IMR-90 (cell line): ENCODE measurements around the gene NTNG2. TPM values are rescaled to one million over a fixed set of nuclear protein-coding genes. Genes with fewer than 3 reads are reported as not detected.

ENCODE experiments used
- ATAC-seq: fragments of 200-7000 bp; cut with Tn5 transposase; 2 replicates; pipeline ENCODE4 v1.9.1; 2020; ENCODE audit warnings: low read depth, mild to moderate bottlenecking, moderate library complexity
- BruUV-seq: library from RNA; stranded (reverse); fragments of 400-500 nt; replicated peaks from 2 replicates; lab custom pipeline; 2021; lab: Mats Ljungman, UMichigan
- CTCF ChIA-PET: fragments of 300-600 bp; formaldehyde crosslinking; extraction: SDS; loops from one replicate; lab custom pipeline; 2021; ENCODE audit warnings: antibody characterized with exemption; lab: Yijun Ruan, JAX
- POLR2A ChIA-PET: fragments of 300-600 bp; sonication (Branson Sonifier 250); formaldehyde crosslinking; loops from one replicate; lab custom pipeline; 2022; ENCODE audit warnings: antibody characterized with exemption; ENCODE audit not compliant: unreplicated experiment; lab: Charles Lee
- DNase-seq: peaks from one replicate; pipeline ENCODE4 v3.0.0; 2013
- H2AFZ ChIP-seq: replicated peaks from 2 replicates; pipeline ENCODE3; 2013; ENCODE audit warnings: low read length, mild to moderate bottlenecking; ENCODE audit not compliant: poor library complexity
- H2AK5ac ChIP-seq: 2 replicates; pipeline ENCODE4 v1.6.1; 2013; ENCODE audit warnings: low read depth, low read length, inconsistent platforms
- H2AK9ac ChIP-seq: replicated peaks from 2 replicates; pipeline ENCODE3; 2013; ENCODE audit warnings: mild to moderate bottlenecking, low read depth, low read length, moderate library complexity; ENCODE audit not compliant: poor library complexity
- H2BK120ac ChIP-seq: 2 replicates; pipeline ENCODE4 v1.6.1; 2013; ENCODE audit warnings: low read depth, low read length, inconsistent platforms
- H2BK15ac ChIP-seq: 3 replicates; pipeline ENCODE4 v1.6.1; 2013; ENCODE audit warnings: low read depth, low read length, inconsistent platforms
- H2BK20ac ChIP-seq: 2 replicates; pipeline ENCODE4 v1.6.1; 2013; ENCODE audit warnings: low read depth, mild to moderate bottlenecking, inconsistent platforms, low read length, moderate library complexity
- H2BK5ac ChIP-seq: 2 replicates; pipeline ENCODE4 v1.6.1; 2013; ENCODE audit warnings: mild to moderate bottlenecking, low read depth, low read length, inconsistent platforms; ENCODE audit not compliant: poor library complexity, severe bottlenecking
- H3K14ac ChIP-seq: replicated peaks from 2 replicates; pipeline ENCODE4 v1.6.1; 2013; ENCODE audit warnings: low read depth, low read length, inconsistent platforms
- H3K18ac ChIP-seq: 2 replicates; pipeline ENCODE4 v1.6.1; 2013; ENCODE audit warnings: low read depth, low read length, control low read depth
- H3K23ac ChIP-seq: 2 replicates; pipeline ENCODE4 v1.6.1; 2013; ENCODE audit warnings: low read depth, low read length, inconsistent platforms
- H3K27ac ChIP-seq: 2 replicates; pipeline ENCODE4 v1.5.1; 2013; ENCODE audit warnings: mild to moderate bottlenecking, control low read depth, low read length; ENCODE audit not compliant: insufficient read depth
- H3K27me3 ChIP-seq: 2 replicates; pipeline ENCODE4 v1.6.1; 2013; ENCODE audit warnings: low read length; ENCODE audit not compliant: control insufficient read depth, insufficient read depth
- H3K36me3 ChIP-seq: 2 replicates; pipeline ENCODE4 v1.6.1; 2013; ENCODE audit warnings: low read length, mixed read lengths; ENCODE audit not compliant: control insufficient read depth, insufficient read depth
- H3K4ac ChIP-seq: 2 replicates; pipeline ENCODE4 v1.6.1; 2013; ENCODE audit warnings: low read depth, low read length, inconsistent platforms
- H3K4me1 ChIP-seq: 2 replicates; pipeline ENCODE4 v1.6.1; 2013; ENCODE audit warnings: low read length, mixed read lengths; ENCODE audit not compliant: control insufficient read depth, insufficient read depth
- H3K4me2 ChIP-seq: 2 replicates; pipeline ENCODE4 v1.6.1; 2013; ENCODE audit warnings: low read depth, mild to moderate bottlenecking, control low read depth, low read length, moderate library complexity
- H3K4me3 ChIP-seq: 2 replicates; pipeline ENCODE4 v1.5.1; 2013; ENCODE audit warnings: low read depth, mild to moderate bottlenecking, control low read depth, low read length, moderate library complexity; ENCODE audit not compliant: insufficient read depth
- H3K56ac ChIP-seq: 2 replicates; pipeline ENCODE4 v1.6.1; 2013; ENCODE audit warnings: low read length, inconsistent platforms; ENCODE audit not compliant: insufficient read depth; ENCODE audit errors: extremely low read depth
- H3K79me1 ChIP-seq, 2 experiments: 2 replicates each; pipeline ENCODE4 v1.6.1; 2013; ENCODE audit warnings: low read length in 2 of 2, inconsistent platforms in 1 of 2, low read depth in 1 of 2
- H3K9ac ChIP-seq: 2 replicates; pipeline ENCODE4 v1.6.1; 2013; ENCODE audit warnings: low read depth, low read length, control low read depth
- H3K9me1 ChIP-seq: 2 replicates; pipeline ENCODE4 v1.6.1; 2013; ENCODE audit warnings: low read length, inconsistent platforms; ENCODE audit not compliant: insufficient read depth
- H3K9me3 ChIP-seq: 2 replicates; pipeline ENCODE4 v1.6.1; 2013; ENCODE audit warnings: low read length; ENCODE audit not compliant: control insufficient read depth, insufficient read depth
- H4K20me1 ChIP-seq: 2 replicates; pipeline ENCODE4 v1.6.1; 2013; ENCODE audit warnings: low read length, inconsistent platforms; ENCODE audit not compliant: insufficient read depth
- H4K5ac ChIP-seq: 2 replicates; pipeline ENCODE4 v1.6.1; 2013; ENCODE audit warnings: mild to moderate bottlenecking, low read depth, low read length, control low read depth
- H4K8ac ChIP-seq, 2 experiments: 2 replicates each; pipeline ENCODE4 v1.6.1; 2013; ENCODE audit warnings: low read depth in 2 of 2, low read length in 2 of 2, control low read depth in 1 of 2, inconsistent platforms in 1 of 2
- H4K91ac ChIP-seq: 2 replicates; pipeline ENCODE4 v1.6.1; 2013; ENCODE audit warnings: low read depth, low read length, inconsistent platforms; ENCODE audit not compliant: insufficient read depth
- BHLHE40 ChIP-seq: fragments of 150-350 bp; IDR thresholded peaks from 2 replicates; pipeline ENCODE4 v1.6.1; 2016; ENCODE audit warnings: mild to moderate bottlenecking, low read depth, low read length
- CEBPB ChIP-seq: IDR thresholded peaks from 2 replicates; pipeline ENCODE4 v1.6.1; 2012; ENCODE audit warnings: low read depth, low read length, improper control_type of control experiment
- CHD1 ChIP-seq: IDR thresholded peaks from 2 replicates; pipeline ENCODE4 v1.6.1; 2012; ENCODE audit warnings: low read depth, low read length, improper control_type of control experiment
- CTCF ChIP-seq: conservative IDR thresholded peaks from 2 replicates; pipeline ENCODE4 v1.5.1; 2012; ENCODE audit warnings: mild to moderate bottlenecking, low read depth, low read length, improper control_type of control experiment
- ELK1 ChIP-seq: fragments of 150-350 bp; IDR thresholded peaks from 2 replicates; pipeline ENCODE4 v1.6.1; 2016; ENCODE audit warnings: low read depth, mild to moderate bottlenecking, low read length, moderate library complexity, borderline replicate concordance
- FOS ChIP-seq: fragments of 150-350 bp; IDR thresholded peaks from 2 replicates; pipeline ENCODE4 v1.6.1; 2016; ENCODE audit warnings: low read depth, low read length
- MAZ ChIP-seq: IDR thresholded peaks from 2 replicates; pipeline ENCODE4 v1.6.1; 2012; ENCODE audit warnings: low read depth, mild to moderate bottlenecking, low read length, improper control_type of control experiment, moderate library complexity, borderline replicate concordance
- MXI1 ChIP-seq: IDR thresholded peaks from 2 replicates; pipeline ENCODE4 v1.6.1; 2012; ENCODE audit warnings: low read depth, mild to moderate bottlenecking, low read length, moderate library complexity, borderline replicate concordance
- NFE2L2 ChIP-seq: fragments of 150-350 bp; IDR thresholded peaks from 2 replicates; pipeline ENCODE4 v1.6.1; 2016; ENCODE audit warnings: low read depth, mild to moderate bottlenecking, low read length
- POLR2A ChIP-seq: IDR thresholded peaks from 2 replicates; pipeline ENCODE4 v1.6.1; 2012; ENCODE audit warnings: mild to moderate bottlenecking, low read depth, low read length
- WGBS, 2 experiments: methylation state at CpG; one replicate each; pipeline versions ENCODE4 v1.1.5 to v1.1.7; 2013; ENCODE audit warnings: missing lambda C conversion rate in 2 of 2; ENCODE audit not compliant: insufficient read length in 1 of 2; ENCODE audit errors: extremely low coverage in 2 of 2; 5-methylcytosine and 5-hydroxymethylcytosine counted together
- dilution Hi-C: fragments of 300-500 bp; cut with HindIII; formaldehyde crosslinking; loops from one replicate; pipeline ENCODE4 v1.14.3; 2018; ENCODE audit warnings: low sequenced_read_pairs; ENCODE audit not compliant: unreplicated experiment
- in situ Hi-C: fragments of 300-500 bp; cut with MboI; formaldehyde crosslinking; loops from 3 replicates; pipeline ENCODE4 v1.14.3; 2019; ENCODE audit warnings: low sequenced_read_pairs, inconsistent platforms, mixed read lengths
- intact Hi-C: fragments of 100-400 bp; cut with micrococcal nuclease; formaldehyde crosslinking; loops from 2 replicates; pipeline ENCODE4 v1.10.0; 2022
- polyA plus RNA-seq, 3 experiments: library from polyadenylated mRNA; depleted of rRNA; stranded (reverse); fragments of >200 nt; gene quantifications; 2 replicates each; pipeline ENCODE4 v1.2.3, GENCODE V29; 2012; ENCODE audit warnings: low replicate concordance in 1 of 3
- total RNA-seq: library from RNA; depleted of rRNA; stranded (reverse); fragments of >200 nt; gene quantifications from 2 replicates; pipeline ENCODE4 v1.2.3, GENCODE V29; 2012

Gene NTNG2
- total and polyA plus RNA-seq, 2 of the 4 experiments (the other 2 are of a cell fraction) = 0.54 to 0.84 TPM

- TF ChIP-seq MAZ = no peak
These were observed 2.2 kb downstream of the NTNG2 start (continued) for GRCh38 chr9:132163876-132164603.

GRCh38 chr9:132164604-132165362 lies 2.9 kb downstream of the NTNG2 start:
- no peak overlapping the region for H2BK15ac ChIP-seq
- no peak overlapping the region for H2AFZ ChIP-seq
- H2BK20ac ChIP-seq = no peak overlapping the region
- no peak overlapping the region for H4K5ac ChIP-seq
- no peak overlapping the region for H2BK120ac ChIP-seq
- no peak overlapping the region for H2AK5ac ChIP-seq
- H3K27me3 ChIP-seq = peaks cover 50% of the 10 kb centered on the region
- CTCF ChIA-PET = interaction anchor here (0.6 kb wide), 1 partner anchor 103 kb away, joined by 3 read pairs; no protein-coding TSS in a partner anchor
- no peak overlapping the region for H3K14ac ChIP-seq
- H3K18ac ChIP-seq = no peak overlapping the region
- no peak overlapping the region for H3K27ac ChIP-seq
- H3K79me1 ChIP-seq = no peaks in the 10 kb centered on the region
- no peak overlapping the region for H3K4me2 ChIP-seq
- H4K8ac ChIP-seq = no peak overlapping the region
- H3K9me1 ChIP-seq = no peaks in the 10 kb centered on the region
- no peak overlapping the region for H3K4me3 ChIP-seq
- no peak overlapping the region for H2BK5ac ChIP-seq
- intact Hi-C loops (loop anchor here (10.0 kb wide), 1 partner anchor 140 kb away; no protein-coding TSS in a partner anchor), in situ Hi-C loops (loop anchor here (10.0 kb wide), 1 partner anchor 400 kb away; no protein-coding TSS in a partner anchor), dilution Hi-C loops (no loop called here)
- peaks cover 20% of the 10 kb centered on the region for H4K20me1 ChIP-seq
- no peak overlapping the region for H3K56ac ChIP-seq
- H3K9me3 ChIP-seq = no peaks in the 10 kb centered on the region
- BruUV-seq = no TSS peak
- peaks cover 2% of the 10 kb centered on the region; the same call in 1 of the 2 replicates for H3K4me1 ChIP-seq
- no peak overlapping the region for H3K9ac ChIP-seq
- POLR2A ChIA-PET = no interaction called here
- 17% methylated on average over 2 of the region's 16 CpGs; no CpG with 5 or more reads in 1 of the 2 experiments for WGBS, 2 experiments
- ATAC-seq (no peak), DNase-seq (no peak)
- H4K91ac ChIP-seq = no peak overlapping the region
- no peak overlapping the region for H3K23ac ChIP-seq
- no peak overlapping the region for H3K4ac ChIP-seq
- H2AK9ac ChIP-seq = no peak overlapping the region
- no peaks in the 10 kb centered on the region for H3K36me3 ChIP-seq
- no peak for TF ChIP-seq POLR2A
- no peak for TF ChIP-seq MAZ
- TF ChIP-seq CEBPB = no peak
- no peak for TF ChIP-seq MXI1
- TF ChIP-seq NFE2L2 = no peak
- TF ChIP-seq BHLHE40 = no peak
- no peak for TF ChIP-seq CTCF
- TF ChIP-seq ELK1 = no peak
- TF ChIP-seq FOS = no peak
- no peak for TF ChIP-seq CHD1
